ENCODE measurements around the gene PRDX6. TPM values are rescaled to one million over a fixed set of nuclear protein-coding genes. Genes with fewer than 3 reads are reported as not detected.
A peak's percentile ranks its signal among the peaks of the same experiment; 100 is the strongest.

PRDX6 gene
- total and polyA plus RNA-seq, 2 of the 8 experiments (the other 6 are each of a cell fraction or from before 2014, with no cell fraction given) = 348 to 677 TPM

DNA sequence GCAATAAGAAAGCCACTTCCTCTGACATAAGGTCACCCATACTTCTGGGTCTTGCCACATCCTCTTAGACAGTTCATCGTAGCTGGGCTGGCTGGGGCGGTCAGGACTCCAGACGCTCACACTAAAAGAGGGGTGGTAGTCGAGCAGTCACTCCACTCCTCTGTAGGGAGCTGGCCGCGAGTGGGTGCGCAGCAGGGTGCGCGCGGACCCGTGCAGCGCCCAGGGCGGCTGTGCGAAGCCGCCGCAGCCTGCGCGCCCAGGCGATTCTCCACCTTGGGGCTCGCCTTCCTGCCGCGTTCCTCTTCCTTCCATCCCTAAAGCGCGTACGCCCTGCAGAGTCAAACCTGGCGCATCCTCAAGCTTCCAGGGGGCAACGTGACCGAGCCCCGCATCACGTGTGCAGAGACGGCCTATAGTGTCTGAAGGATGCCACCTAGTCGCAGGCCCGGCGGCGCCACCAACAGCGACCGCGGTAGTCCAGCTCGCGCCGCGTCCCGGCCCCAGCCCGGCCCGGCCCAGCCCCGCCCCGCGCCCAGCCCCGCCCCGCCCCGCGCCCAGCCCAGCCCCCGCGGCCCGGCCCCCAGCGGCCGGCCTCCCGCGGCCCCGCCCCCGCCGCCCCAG, 360 bp upstream of the PRDX6 start:
- Histone ChIP-seq H3K27ac (ENCODE audit: low read depth, low read length) (0 out of 2 replicates have a peak overlapping the region, but pooled peaks have one; percentile 52), H2AK5ac (ENCODE audit: low read depth, low read length) (no peak overlapping the region), H2BK20ac (ENCODE audit: low read length) (no peak overlapping the region), H2BK15ac (ENCODE audit: low read length) (no peak overlapping the region), H3K4me1 (replicated peaks in 1 of 4; ENCODE audit: control insufficient read depth in 3 of 4, insufficient read depth in 4 of 4, low read length in 3 of 4) (peaks cover 2 to 18% (median 4%) of the 10 kb centered on the region in 4 experiments; a peak in 6 of 7 replicates), H3K18ac (ENCODE audit: extremely low read depth, low read length) (peak overlapping the region; percentile 88), H4K8ac (ENCODE audit: extremely low read depth, insufficient read depth, low read length) (peak overlapping the region; percentile 81; the same call in 1 of the 2 replicates), H3K4ac (replicated peaks; ENCODE audit: insufficient read length, low read depth, low read length) (peak overlapping the region; percentile 79), H4K91ac (replicated peaks; ENCODE audit: insufficient read length, low read length) (peak overlapping the region; percentile 81), H2BK120ac (replicated peaks; ENCODE audit: low read depth, low read length) (no peak overlapping the region), H3K4me2 (ENCODE audit: insufficient read depth in 1 of 2, low read depth in 2 of 2, low read length in 2 of 2) (peak overlapping the region; percentile 80 to 91), H2BK5ac (ENCODE audit: low read depth, low read length) (peak overlapping the region; percentile 84), H3K56ac (replicated peaks; ENCODE audit: insufficient read length, low read depth, low read length) (no peak overlapping the region), H3K27me3 (replicated peaks in 1 of 4; ENCODE audit: control insufficient read depth in 3 of 4, extremely low read depth in 1 of 4, insufficient read depth in 3 of 4, low read length in 3 of 4) (no peaks in the 10 kb centered on the region), H4K5ac (ENCODE audit: insufficient read length, low read depth, low read length) (peak overlapping the region; percentile 25), H4K20me1 (replicated peaks in 1 of 2; ENCODE audit: control insufficient read depth in 1 of 2, insufficient read depth in 2 of 2, low read length in 2 of 2) (peaks cover 12% of the 10 kb centered on the region in 2 experiments), H3K23ac (ENCODE audit: insufficient read length) (no peak overlapping the region), H3K9me3 (ENCODE audit: insufficient read depth in 2 of 2, low read depth in 1 of 2, low read length in 1 of 2) (peaks cover 2 to 7% of the 10 kb centered on the region in 2 experiments; a peak in 3 of 4 replicates), H3K36me3 (ENCODE audit: control insufficient read depth in 2 of 4, insufficient read depth in 4 of 4, low read length in 3 of 4) (peaks cover 10 to 28% (median 18%) of the 10 kb centered on the region in 4 experiments), H2BK12ac (ENCODE audit: low read depth, low read length) (no peak overlapping the region), H3K4me3 (ENCODE audit: extremely low read depth in 1 of 4, insufficient read depth in 2 of 4, low read depth in 3 of 4, low read length in 4 of 4) (peak overlapping the region; percentile 74 to 94 (median 87)), H3K14ac (ENCODE audit: insufficient read length) (no peak overlapping the region), H3K79me2 (ENCODE audit: control insufficient read depth in 1 of 2, insufficient read depth in 2 of 2, low read length in 2 of 2) (peaks cover 12 to 72% of the 10 kb centered on the region in 2 experiments), H3K79me1 (ENCODE audit: low read depth, low read length) (0 out of 2 replicates have a peak, but pooled peaks cover 2% of the 10 kb centered on the region), H3K9ac (replicated peaks in 1 of 4; ENCODE audit: extremely low read depth in 1 of 4, low read depth in 3 of 4, low read length in 3 of 4) (peak overlapping the region; percentile 60 to 88 (median 80)), H3K23me2 (ENCODE audit: low read depth, low read length) (peaks cover 12% of the 10 kb centered on the region), H2AFZ (ENCODE audit: low read length) (no peak overlapping the region)
- CTCF ChIA-PET (ENCODE audit: partially characterized antibody) = interaction anchor here (0.6 to 4.3 kb wide), 9 partner anchors 15 to 735 kb away, joined by 3 to 44 read pairs (median 4); no protein-coding TSS in a partner anchor
- WGBS, 2 experiments (ENCODE audit: extremely low coverage in 1 of 2, insufficient coverage in 1 of 2, insufficient read length in 1 of 2, insufficient replicate concordance in 2 of 2, low coverage in 1 of 2, low lambda C conversion rate in 2 of 2, missing lambda C conversion rate in 1 of 2) = 3% methylated on average over 31 of the region's 62 CpGs; no CpG with 5 or more reads in 1 of the 2 experiments
- FAIRE-seq = no peak
- POLR2A ChIA-PET (ENCODE audit: partially characterized antibody) = interaction anchor here (1.1 to 4.8 kb wide), 14 partner anchors 9 to 391 kb away, joined by 3 to 53 read pairs (median 8); partner anchors contain the start of genes CENPL, DARS2, GAS5 and ZBTB37
- peak; percentile 86 to 88 for DNase-seq (ENCODE audit: low read depth in 1 of 2, low spot score in 2 of 2)
- peak; percentile 3; the same call in 1 of the 2 replicates for TF ChIP-seq POLR2AphosphoS5 (IDR thresholded peaks at IDR 0.05; ENCODE audit: low read depth, low read length)
- TF ChIP-seq PHF8 (conservative IDR thresholded peaks at IDR 0.05; ENCODE audit: low read depth, low read length) = peak; percentile 5; the same call in 1 of the 2 replicates
- TF ChIP-seq TBP (IDR thresholded peaks at IDR 0.05; ENCODE audit: low read depth, low read length) = peak; percentile 29; the same call in 1 of the 2 replicates
- TF ChIP-seq SRF (IDR thresholded peaks at IDR 0.05; ENCODE audit: low read depth, low read length) = no peak
- no peak for TF ChIP-seq GABPA (IDR thresholded peaks at IDR 0.05; ENCODE audit: borderline replicate concordance, insufficient read depth, low read length)
- TF ChIP-seq BCL11A (IDR thresholded peaks at IDR 0.05; ENCODE audit: low read depth in 2 of 2, low read length in 2 of 2) = no peak
- peak; percentile 51 for TF ChIP-seq TAF7 (optimal IDR thresholded peaks at IDR 0.05; ENCODE audit: borderline replicate concordance, low read depth, low read length)
- peak; percentile 57 for TF ChIP-seq E2F6 (IDR thresholded peaks at IDR 0.05)
- no peak for TF ChIP-seq CBX8 (IDR thresholded peaks at IDR 0.05; ENCODE audit: borderline replicate concordance, low read depth, low read length)
- TF ChIP-seq SAP30 (IDR thresholded peaks at IDR 0.05; ENCODE audit: insufficient read depth, insufficient replicate concordance, low read length) = no peak
- TF ChIP-seq TEAD4 (IDR thresholded peaks at IDR 0.05; ENCODE audit: low read depth, low read length) = no peak

All from H1 (cell line).